Testis (tissue), 2 donors: ENCODE measurements around the gene BRAF.

Source experiments
- CTCF ChIP-seq, 3 experiments: fragments of 450-650 bp in 2 of 3; fragments of 200-600 bp in 1 of 3; sonication (generic) in 1 of 3; IDR thresholded peaks; one replicate each; pipeline ENCODE4 v1.5.1; 2016 to 2019; ENCODE audit warnings: antibody characterized with exemption in 3 of 3, mild to moderate bottlenecking in 2 of 3, moderate library complexity in 1 of 3
- POLR2A ChIP-seq: fragments of 450-650 bp; IDR thresholded peaks from one replicate; pipeline ENCODE4 v1.6.1; 2017; ENCODE audit warnings: antibody characterized with exemption, mild to moderate bottlenecking, moderate library complexity

GRCh38 chr7:140889150-140889549 is 35.6 kb downstream of the BRAF start:
- TF ChIP-seq CTCF (IDR thresholded peaks at IDR 0.05), result no peak
- no peak for TF ChIP-seq POLR2A
